T-cell (primary cell): ENCODE measurements around the gene KLHL25. TPM values are rescaled to one million over a fixed set of nuclear protein-coding genes. Genes with fewer than 3 reads are reported as not detected.

ENCODE experiments used
- ATAC-seq, 4 experiments: fragments of 200-7000 bp in 3 of 4; fragments of 150-1000 bp in 1 of 4; cut with Tn5 transposase; replicated peaks in 1 of 4; 1 replicate in 3 of 4; 2 replicates in 1 of 4; pipeline ENCODE4 v1.10.0; 2021; ENCODE audit warnings: moderate library complexity in 3 of 4, mild to moderate bottlenecking in 2 of 4, moderate number of reproducible peaks in 1 of 4
- CTCF ChIA-PET, 2 donors: fragments of 300-600 bp; sonication (Branson Sonifier 250); formaldehyde crosslinking; loops; one replicate each; lab custom pipeline; 2022; ENCODE audit warnings: antibody characterized with exemption in 2 of 2; lab: Charles Lee
- POLR2A ChIA-PET, 2 donors: fragments of 300-600 bp; sonication (Branson Sonifier 250); formaldehyde crosslinking; loops; one replicate each; lab custom pipeline; 2022; ENCODE audit warnings: antibody characterized with exemption in 2 of 2; lab: Charles Lee
- DNase-seq, 35 experiments: peaks; one replicate each; pipeline versions ENCODE4 v3.0.0 to v3.0.0-alpha.2; 2013 to 2023
- H3K27ac ChIP-seq: one replicate; pipeline ENCODE4 v1.5.1; 2013; ENCODE audit warnings: low read length
- H3K27me3 ChIP-seq, 2 experiments: replicated peaks in 1 of 2; 1 replicate in 1 of 2; 2 replicates in 1 of 2; pipeline versions ENCODE4 v1.6.1 to v1.7.0; 2013; ENCODE audit warnings: low read length in 1 of 2, mixed read lengths in 1 of 2; ENCODE audit not compliant: control insufficient read depth in 2 of 2, insufficient read depth in 2 of 2; ENCODE audit errors: extremely low read depth in 1 of 2
- H3K36me3 ChIP-seq, 2 donors: 1 replicate in 1 of 2; 2 replicates in 1 of 2; pipeline versions ENCODE4 v1.6.1 to v1.7.0; 2013; ENCODE audit warnings: low read length in 1 of 2; ENCODE audit not compliant: control insufficient read depth in 2 of 2, insufficient read depth in 1 of 2; ENCODE audit errors: extremely low read depth in 1 of 2
- H3K4me1 ChIP-seq, 2 experiments: 1 replicate in 1 of 2; 2 replicates in 1 of 2; pipeline versions ENCODE4 v1.6.1 to v1.7.0; 2013; ENCODE audit warnings: low read length in 2 of 2, mixed read lengths in 1 of 2; ENCODE audit not compliant: insufficient read depth in 2 of 2, control insufficient read depth in 1 of 2; ENCODE audit errors: extremely low read depth in 1 of 2
- H3K4me3 ChIP-seq, 2 donors: 1 replicate in 1 of 2; 2 replicates in 1 of 2; pipeline versions ENCODE4 v1.5.1 to v1.7.0; 2013; ENCODE audit warnings: mild to moderate bottlenecking in 2 of 2, low read length in 1 of 2, moderate library complexity in 1 of 2; ENCODE audit not compliant: control insufficient read depth in 1 of 2; ENCODE audit errors: extremely low read depth in 1 of 2
- H3K9me3 ChIP-seq: 2 replicates; pipeline ENCODE4 v1.7.0; 2013
- H3K27ac Mint-ChIP-seq, 2 donors: one replicate each; pipeline ENCODE4 v1.8.0; 2020 to 2021; ENCODE audit warnings: mild to moderate bottlenecking in 2 of 2, mixed read lengths in 2 of 2
- H3K27me3 Mint-ChIP-seq, 2 donors: one replicate each; pipeline ENCODE4 v1.8.0; 2021 to 2022; ENCODE audit warnings: mixed read lengths in 2 of 2
- H3K36me3 Mint-ChIP-seq: one replicate; pipeline ENCODE4 v1.8.0; 2021; ENCODE audit warnings: mixed read lengths
- H3K4me1 Mint-ChIP-seq, 3 donors: one replicate each; pipeline ENCODE4 v1.8.0; 2020 to 2022; ENCODE audit warnings: mixed read lengths in 3 of 3, mild to moderate bottlenecking in 1 of 3
- H3K4me3 Mint-ChIP-seq, 3 donors: one replicate each; pipeline ENCODE4 v1.8.0; 2020 to 2022; ENCODE audit warnings: mild to moderate bottlenecking in 3 of 3, mixed read lengths in 3 of 3, moderate library complexity in 3 of 3
- H3K9me3 Mint-ChIP-seq, 3 donors: one replicate each; pipeline ENCODE4 v1.8.0; 2020 to 2022; ENCODE audit warnings: mixed read lengths in 3 of 3
- WGBS: methylation state at CpG from one replicate; pipeline ENCODE4 v1.1.5; 2013; ENCODE audit warnings: missing lambda C conversion rate; ENCODE audit not compliant: insufficient coverage; 5-methylcytosine and 5-hydroxymethylcytosine counted together
- total RNA-seq, 35 experiments: library from RNA in 6 of 35; stranded (reverse) in 6 of 35; fragments of 120-200 nt in 1 of 35; gene quantifications; one replicate each; pipeline versions ENCODE4 v1.2.1 to v1.2.4 and lab custom pipeline; 2013 to 2026

Gene KLHL25
- total RNA-seq, 5 donors from 2014 or later (not counting 1 experiment from before 2014, with no cell fraction given), result 7.9 to 16.7 (median 13.6) TPM

DNA sequence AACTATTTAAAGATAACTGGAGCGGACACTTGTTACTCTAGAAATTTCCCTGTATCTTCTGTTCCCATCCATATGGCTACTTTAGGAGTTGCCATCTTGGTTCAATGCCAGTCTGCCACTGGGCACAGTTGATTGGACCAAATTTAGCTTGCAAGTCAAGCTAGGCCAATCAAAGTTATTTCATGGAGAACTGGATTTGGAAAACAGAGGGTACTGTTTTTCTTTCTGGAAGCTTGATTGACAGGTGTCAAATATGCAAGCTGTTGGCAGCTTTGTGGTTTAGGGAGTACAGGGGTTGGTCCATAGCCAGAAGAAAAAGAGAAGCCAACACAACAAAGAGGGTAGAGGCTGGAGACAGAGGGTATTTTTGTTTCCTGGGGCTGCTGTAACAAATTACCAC is 33.4 kb upstream of the KLHL25 start:
- H3K27ac Mint-ChIP-seq, result no peak overlapping the region
- no peaks in the 10 kb centered on the region for H3K9me3 Mint-ChIP-seq
- no peaks in the 10 kb centered on the region for H3K4me1 Mint-ChIP-seq
- ATAC-seq (no peak), DNase-seq (no peak)
- Histone ChIP-seq H3K27ac (no peak overlapping the region), H3K9me3 (no peaks in the 10 kb centered on the region), H3K27me3 (no peaks in the 10 kb centered on the region), H3K4me1 (no peaks in the 10 kb centered on the region), H3K36me3 (no peaks in the 10 kb centered on the region), H3K4me3 (no peak overlapping the region)
- H3K4me3 Mint-ChIP-seq, result no peak overlapping the region
- WGBS, result no CpG with 5 or more reads among the region's 1 CpG
- ChIA-PET CTCF (interaction anchor here in 1 of 2 donors (1.1 kb wide), 2 partner anchors 9 to 13 kb away, joined by 3 read pairs; no protein-coding TSS in a partner anchor), POLR2A (no interaction called here)
- H3K27me3 Mint-ChIP-seq, result peaks cover 0 to 12% of the 10 kb centered on the region in 2 donors
- no peaks in the 10 kb centered on the region for H3K36me3 Mint-ChIP-seq

DNA sequence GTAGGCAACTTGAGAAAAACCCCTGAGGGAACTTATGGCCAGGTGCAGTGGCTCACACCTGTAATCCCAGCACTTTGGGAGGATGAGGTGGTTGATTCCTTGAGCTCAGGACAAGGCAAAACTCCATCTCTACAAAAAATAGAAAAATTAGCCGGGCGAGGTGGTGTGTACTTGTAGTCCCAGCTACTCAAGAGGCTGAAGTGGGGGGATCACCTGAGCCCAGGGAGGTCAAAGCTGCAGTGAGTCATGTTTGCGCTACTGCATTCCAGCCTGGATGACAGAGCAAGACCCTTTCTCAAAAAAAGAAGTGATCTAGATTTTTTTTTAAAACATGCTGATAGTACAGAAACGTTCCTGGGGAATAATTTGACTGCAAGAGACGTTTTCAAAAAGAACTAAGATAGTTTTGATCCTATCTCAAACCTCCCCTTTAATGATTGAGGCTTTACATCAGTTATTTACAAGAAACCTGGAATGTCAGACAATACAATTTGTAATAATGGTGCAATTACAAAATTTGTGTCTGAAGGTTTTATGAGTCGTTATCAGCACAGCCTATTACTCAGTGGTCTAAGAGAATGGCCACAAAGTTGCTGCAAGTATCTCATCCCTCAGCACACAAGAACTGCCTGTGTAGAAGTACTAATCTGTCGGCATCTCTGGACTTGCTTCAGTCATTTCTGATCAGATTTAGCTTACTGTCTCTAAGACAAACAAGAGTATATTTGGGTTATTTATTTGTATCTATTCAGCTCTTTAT is 32.2 kb upstream of the KLHL25 start:
- H3K9me3 ChIP-seq, result no peaks in the 10 kb centered on the region
- CTCF ChIA-PET, result interaction anchor here in 1 of 2 donors (0.6 to 1.1 kb wide), 3 partner anchors 10 to 96 kb away, joined by 3 to 6 read pairs (median 3); no protein-coding TSS in a partner anchor
- H3K4me1 ChIP-seq, result no peaks in the 10 kb centered on the region
- no peak overlapping the region for H3K27ac ChIP-seq
- WGBS, result 100% methylated on average over 1 of the region's 7 CpGs
- peaks cover 0 to 3% of the 10 kb centered on the region in 2 experiments for H3K27me3 ChIP-seq
- no peak for DNase-seq
- no peak overlapping the region for H3K4me3 ChIP-seq
- no peaks in the 10 kb centered on the region for H3K9me3 Mint-ChIP-seq
- H3K4me3 Mint-ChIP-seq, result no peak overlapping the region
- H3K36me3 ChIP-seq, result no peaks in the 10 kb centered on the region
- H3K4me1 Mint-ChIP-seq, result no peaks in the 10 kb centered on the region
- H3K36me3 Mint-ChIP-seq, result no peaks in the 10 kb centered on the region
- POLR2A ChIA-PET, result no interaction called here
- no peak for ATAC-seq
- H3K27me3 Mint-ChIP-seq, result peaks cover 0 to 12% of the 10 kb centered on the region in 2 donors
- H3K27ac Mint-ChIP-seq, result no peak overlapping the region

DNA sequence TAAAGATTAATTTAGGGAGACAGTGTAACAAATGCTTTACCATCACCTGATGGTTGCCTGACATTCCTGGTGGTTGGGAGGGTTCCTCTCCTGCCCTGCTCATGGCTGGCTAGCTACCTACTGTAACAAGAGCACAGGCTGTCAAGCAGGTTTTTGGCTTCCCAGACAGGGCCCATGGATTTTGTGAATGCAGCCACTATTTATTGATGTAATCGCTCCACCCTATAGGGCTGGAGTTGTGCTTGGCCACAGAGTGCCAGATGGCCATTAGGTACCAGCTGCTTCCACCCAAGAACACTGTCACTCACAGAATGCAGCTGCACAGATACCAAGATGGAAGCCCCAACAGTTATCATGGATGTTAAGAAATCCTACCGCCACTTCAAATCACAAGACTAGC is 31.0 kb upstream of the KLHL25 start:
- no peak for DNase-seq
- no peak for ATAC-seq
- H3K27ac Mint-ChIP-seq, result no peak overlapping the region
- Histone ChIP-seq H3K36me3 (no peaks in the 10 kb centered on the region), H3K4me3 (no peak overlapping the region), H3K4me1 (no peaks in the 10 kb centered on the region), H3K27me3 (peaks cover 0 to 3% of the 10 kb centered on the region in 2 experiments), H3K27ac (no peak overlapping the region), H3K9me3 (no peaks in the 10 kb centered on the region)
- H3K27me3 Mint-ChIP-seq, result peaks cover 0 to 11% of the 10 kb centered on the region in 2 donors
- no peaks in the 10 kb centered on the region for H3K9me3 Mint-ChIP-seq
- CTCF ChIA-PET, result interaction anchor here in 1 of 2 donors (0.5 to 0.9 kb wide), 2 partner anchors 28 to 33 kb away, joined by 3 to 4 read pairs; no protein-coding TSS in a partner anchor
- WGBS, result 14% methylated on average over 1 of the region's 2 CpGs
- POLR2A ChIA-PET, result no interaction called here
- no peaks in the 10 kb centered on the region for H3K4me1 Mint-ChIP-seq
- H3K4me3 Mint-ChIP-seq, result no peak overlapping the region
- H3K36me3 Mint-ChIP-seq, result no peaks in the 10 kb centered on the region

- Mint-ChIP-seq H3K4me3 (no peak overlapping the region), H3K27me3 (peaks cover 0 to 5% of the 10 kb centered on the region in 2 donors), H3K9me3 (no peaks in the 10 kb centered on the region), H3K36me3 (no peaks in the 10 kb centered on the region), H3K27ac (no peak overlapping the region), H3K4me1 (no peaks in the 10 kb centered on the region)
- ChIA-PET POLR2A (no interaction called here), CTCF (no interaction called here)
- no peaks in the 10 kb centered on the region for H3K36me3 ChIP-seq
- DNase-seq (no peak), ATAC-seq (no peak)
- WGBS, result 86% methylated on average over 4 of the region's 4 CpGs
- no peaks in the 10 kb centered on the region for H3K4me1 ChIP-seq
- no peaks in the 10 kb centered on the region for H3K9me3 ChIP-seq
- H3K27me3 ChIP-seq, result peaks cover 0 to 3% of the 10 kb centered on the region in 2 experiments
- no peak overlapping the region for H3K4me3 ChIP-seq
- H3K27ac ChIP-seq, result no peak overlapping the region
Measured at GRCh38 chr15:85825118-85825517, 30.4 kb upstream of the KLHL25 start.

GRCh38 chr15:85821545-85821944 is 26.8 kb upstream of the KLHL25 start:
- no peak for ATAC-seq
- peaks cover 0 to 3% of the 10 kb centered on the region in 2 experiments for H3K27me3 ChIP-seq
- no peaks in the 10 kb centered on the region for H3K36me3 ChIP-seq
- CTCF ChIA-PET, result no interaction called here
- POLR2A ChIA-PET, result no interaction called here
- H3K4me1 Mint-ChIP-seq, result no peaks in the 10 kb centered on the region
- H3K4me1 ChIP-seq, result no peaks in the 10 kb centered on the region
- H3K27ac Mint-ChIP-seq, result no peak overlapping the region
- peaks cover 1 to 3% of the 10 kb centered on the region in 2 donors for H3K27me3 Mint-ChIP-seq
- no peak overlapping the region for H3K4me3 ChIP-seq
- 73% methylated on average over 3 of the region's 6 CpGs for WGBS
- no peak overlapping the region for H3K27ac ChIP-seq
- no peak overlapping the region for H3K4me3 Mint-ChIP-seq
- H3K9me3 ChIP-seq, result no peaks in the 10 kb centered on the region
- H3K9me3 Mint-ChIP-seq, result no peaks in the 10 kb centered on the region
- no peak for DNase-seq
- H3K36me3 Mint-ChIP-seq, result no peaks in the 10 kb centered on the region

DNA sequence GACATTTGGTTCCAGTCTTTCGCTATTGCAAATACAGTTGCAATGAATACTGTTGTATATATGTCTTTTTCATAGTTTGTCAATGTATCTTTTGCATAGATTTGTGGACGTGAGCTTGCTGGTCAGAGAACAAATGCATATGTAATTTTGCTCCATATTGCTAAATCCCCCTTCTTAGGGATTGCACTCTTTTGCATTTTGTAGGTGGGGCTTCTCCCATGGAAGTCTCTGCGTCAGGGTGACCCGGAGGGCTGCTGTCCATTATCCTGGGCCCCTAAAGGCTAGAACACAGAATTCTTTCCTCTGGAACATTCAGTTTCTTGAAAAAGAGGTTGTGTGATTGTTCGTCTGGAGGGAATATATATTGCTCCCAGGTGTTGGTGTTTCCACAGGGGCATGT is 25.2 kb upstream of the KLHL25 start:
- Histone ChIP-seq H3K4me3 (no peak overlapping the region), H3K9me3 (no peaks in the 10 kb centered on the region), H3K27me3 (peaks cover 0 to 3% of the 10 kb centered on the region in 2 experiments), H3K4me1 (no peaks in the 10 kb centered on the region), H3K27ac (no peak overlapping the region), H3K36me3 (no peaks in the 10 kb centered on the region)
- ATAC-seq, result no peak
- ChIA-PET POLR2A (interaction anchor here in 1 of 2 donors (0.6 kb wide), 1 partner anchor 55 kb away, joined by 3 read pairs; no protein-coding TSS in a partner anchor), CTCF (no interaction called here)
- Mint-ChIP-seq H3K4me3 (no peak overlapping the region), H3K27me3 (peaks cover 0 to 3% of the 10 kb centered on the region in 2 donors), H3K36me3 (no peaks in the 10 kb centered on the region), H3K27ac (no peak overlapping the region), H3K9me3 (no peaks in the 10 kb centered on the region), H3K4me1 (no peaks in the 10 kb centered on the region)
- no peak for DNase-seq
- WGBS, result no CpG with 5 or more reads among the region's 5 CpGs
